RWPE1 (cell line): ENCODE measurements around the gene KRTAP5-8.
"Not testable (repeated sequence)": the region's sequence is repeated elsewhere in the genome, so short reads cannot be mapped to it uniquely, and the experiment has no call there.

Experiments
- CTCF ChIA-PET: fragments of 350-600 bp; sonication (Branson Sonifier 250); formaldehyde crosslinking; extraction: SDS; loops from one replicate; lab custom pipeline; 2021; lab: Yijun Ruan, JAX
- POLR2A ChIA-PET: fragments of 400-600 bp; formaldehyde crosslinking; extraction: SDS; loops from one replicate; lab custom pipeline; 2020; ENCODE audit warnings: antibody characterized with exemption; ENCODE audit not compliant: low non-redundant PET; lab: Yijun Ruan, JAX
- DNase-seq: peaks from one replicate; pipeline ENCODE4 v3.0.0; 2012; ENCODE audit warnings: low spot score
- H3K27ac ChIP-seq: fragments of 450-650 bp; 2 replicates; pipeline ENCODE4 v1.5.1; 2017
- CTCF ChIP-seq: fragments of 450-650 bp; conservative IDR thresholded peaks from 2 replicates; pipeline ENCODE4 v1.5.1; 2017; ENCODE audit warnings: low read depth, mild to moderate bottlenecking

KRTAP5-8 gene

GRCh38 chr11:71581826-71582225 lies 44.0 kb downstream of the KRTAP5-8 start:
- no peak for TF ChIP-seq CTCF
- ChIA-PET POLR2A (no interaction called here), CTCF (interaction anchor here (0.6 kb wide), 1 partner anchor 10 kb away, joined by 3 read pairs; no protein-coding TSS in a partner anchor)
- H3K27ac ChIP-seq: no peak overlapping the region
- no peak for DNase-seq

- ChIA-PET POLR2A (no interaction called here), CTCF (no interaction called here)
- H3K27ac ChIP-seq: no peak within 1 kb of the TSS
- no peak for TF ChIP-seq CTCF
- DNase-seq: no peak
These were observed 44.6 kb downstream of the KRTAP5-8 start, which contains the start of gene KRTAP5-11 for GRCh38 chr11:71582309-71582895. Gene KRTAP5-11 (minus strand): TSS chr11:71582875. CDS start chr11:71582837, 38 bp downstream.

- POLR2A ChIA-PET, DNase-seq, CTCF ChIA-PET, H3K27ac ChIP-seq: not testable (repeated sequence)
These were observed 45.1 kb downstream of the KRTAP5-8 start for GRCh38 chr11:71582969-71583368.

GRCh38 chr11:71585673-71586072 lies 47.8 kb downstream of the KRTAP5-8 start:
- H3K27ac ChIP-seq, CTCF ChIA-PET, POLR2A ChIA-PET, DNase-seq: not testable (repeated sequence)

GRCh38 chr11:71588314-71588713 lies 50.5 kb downstream of the KRTAP5-8 start:
- POLR2A ChIA-PET, H3K27ac ChIP-seq, DNase-seq: not testable (repeated sequence)
- CTCF ChIA-PET: interaction anchor here (0.6 kb wide), 1 partner anchor 1897 kb away, joined by 3 read pairs; no protein-coding TSS in a partner anchor
